Trophoblast cell (in vitro differentiated cells and primary cell): ENCODE results near the gene ATG14.
A peak's percentile ranks its signal among the peaks of the same experiment; 100 is the strongest.

Experiments used
- DNase-seq, 2 donors: peaks; one replicate each; pipeline ENCODE4 v3.0.0-alpha.2; 2016
- H2AFZ ChIP-seq: 2 replicates; pipeline ENCODE4 v1.6.1; 2013; ENCODE audit warnings: low read length, moderate library complexity, mild to moderate bottlenecking; ENCODE audit not compliant: insufficient read depth, poor library complexity
- H2AK5ac ChIP-seq: 2 replicates; pipeline ENCODE4 v1.6.1; 2013; ENCODE audit warnings: mild to moderate bottlenecking, low read length
- H2BK120ac ChIP-seq: 2 replicates; pipeline ENCODE4 v1.6.1; 2013; ENCODE audit warnings: low read length, mild to moderate bottlenecking, moderate library complexity; ENCODE audit not compliant: insufficient read depth, poor library complexity
- H2BK12ac ChIP-seq: 2 replicates; pipeline ENCODE4 v1.6.1; 2013; ENCODE audit warnings: mild to moderate bottlenecking, low read length, moderate library complexity
- H2BK5ac ChIP-seq: 2 replicates; pipeline ENCODE4 v1.6.1; 2013; ENCODE audit warnings: low read length, low read depth, moderate library complexity, mild to moderate bottlenecking; ENCODE audit not compliant: poor library complexity
- H3K14ac ChIP-seq: 2 replicates; pipeline ENCODE4 v1.6.1; 2013; ENCODE audit warnings: mild to moderate bottlenecking, low read length
- H3K18ac ChIP-seq: 2 replicates; pipeline ENCODE4 v1.6.1; 2013; ENCODE audit warnings: mild to moderate bottlenecking, low read length
- H3K23ac ChIP-seq: 2 replicates; pipeline ENCODE4 v1.6.1; 2013; ENCODE audit warnings: low read length
- H3K27ac ChIP-seq: 2 replicates; pipeline ENCODE4 v1.5.1; 2013; ENCODE audit warnings: low read depth, mild to moderate bottlenecking, inconsistent platforms, low read length, moderate library complexity
- H3K27me3 ChIP-seq: 2 replicates; pipeline ENCODE4 v1.6.1; 2013; ENCODE audit warnings: inconsistent platforms, mild to moderate bottlenecking, low read length, moderate library complexity; ENCODE audit not compliant: insufficient read depth
- H3K36me3 ChIP-seq, 2 experiments: 1 replicate in 1 of 2; 2 replicates in 1 of 2; pipeline ENCODE4 v1.6.1; 2013; ENCODE audit warnings: low read length in 2 of 2, mild to moderate bottlenecking in 2 of 2, moderate library complexity in 1 of 2; ENCODE audit not compliant: insufficient read depth in 2 of 2, control insufficient read depth in 1 of 2
- H3K4ac ChIP-seq: 2 replicates; pipeline ENCODE4 v1.6.1; 2013; ENCODE audit warnings: low read depth, mild to moderate bottlenecking, low read length, moderate library complexity
- H3K4me1 ChIP-seq, 2 experiments: 1 replicate in 1 of 2; 2 replicates in 1 of 2; pipeline ENCODE4 v1.6.1; 2013; ENCODE audit warnings: low read length in 2 of 2, mild to moderate bottlenecking in 2 of 2, moderate library complexity in 1 of 2; ENCODE audit not compliant: insufficient read depth in 2 of 2, control insufficient read depth in 1 of 2
- H3K4me2 ChIP-seq: 2 replicates; pipeline ENCODE4 v1.6.1; 2013; ENCODE audit warnings: inconsistent platforms, mild to moderate bottlenecking, low read length, moderate library complexity
- H3K4me3 ChIP-seq: 2 replicates; pipeline ENCODE4 v1.5.1; 2013; ENCODE audit warnings: mild to moderate bottlenecking, low read depth, low read length, inconsistent platforms
- H3K79me1 ChIP-seq: one replicate; pipeline ENCODE4 v1.6.1; 2013; ENCODE audit warnings: low read length
- H3K79me2 ChIP-seq: 2 replicates; pipeline ENCODE4 v1.6.1; 2013; ENCODE audit warnings: low read length, mild to moderate bottlenecking; ENCODE audit not compliant: control insufficient read depth, insufficient read depth, poor library complexity
- H3K9ac ChIP-seq: 2 replicates; pipeline ENCODE4 v1.6.1; 2013; ENCODE audit warnings: mild to moderate bottlenecking, low read length
- H3K9me3 ChIP-seq: 2 replicates; pipeline ENCODE4 v1.6.1; 2013; ENCODE audit warnings: low read depth, mild to moderate bottlenecking, control low read depth, inconsistent platforms, low read length; ENCODE audit not compliant: insufficient read depth
- H4K12ac ChIP-seq: 2 replicates; pipeline ENCODE4 v1.6.1; 2013; ENCODE audit warnings: low read depth, mild to moderate bottlenecking, low read length, moderate library complexity
- H4K8ac ChIP-seq: 2 replicates; pipeline ENCODE4 v1.6.1; 2013; ENCODE audit warnings: low read depth, mild to moderate bottlenecking, low read length, moderate library complexity
- H4K91ac ChIP-seq: one replicate; pipeline ENCODE4 v1.6.1; 2013; ENCODE audit warnings: low read depth, mild to moderate bottlenecking, low read length, moderate library complexity
- WGBS: extraction: QIAGEN DNeasy Blood & Tissue Kit; methylation state at CpG from one replicate; pipeline ENCODE4 v1.1.7; 2013; ENCODE audit warnings: missing lambda C conversion rate; ENCODE audit not compliant: insufficient read length, insufficient coverage; ENCODE audit errors: extremely low coverage; 5-methylcytosine and 5-hydroxymethylcytosine counted together

The ATG14 gene

DNA sequence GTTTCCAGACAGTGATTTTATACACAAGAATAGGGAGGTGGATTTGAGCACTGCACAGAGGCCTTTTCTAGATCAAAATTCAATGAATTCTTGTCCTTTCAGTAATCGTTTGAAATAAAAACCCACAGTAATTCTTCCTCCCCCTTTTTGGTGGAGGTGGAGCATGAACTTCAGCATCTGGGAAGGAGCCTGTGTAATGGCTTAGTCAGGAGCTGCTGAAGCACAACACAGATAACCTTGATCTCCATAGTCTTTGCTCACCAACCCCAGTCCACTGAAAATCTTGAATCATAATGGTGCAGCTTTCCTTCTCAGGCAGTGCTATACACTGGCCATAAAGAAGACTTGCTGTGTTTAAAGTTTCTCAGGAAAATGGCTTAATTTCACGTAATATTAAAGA lies 35.2 kb upstream of the ATG14 start:
- Histone ChIP-seq H2AFZ (no peak overlapping the region), H4K12ac (no peak overlapping the region)

GRCh38 chr14:55446127-55446736 lies 34.6 kb upstream of the ATG14 start:
- Histone ChIP-seq H3K4me1 (no peaks in the 10 kb centered on the region), H2BK5ac (no peak overlapping the region), H2BK12ac (no peak overlapping the region), H2BK120ac (no peak overlapping the region), H3K9ac (no peak overlapping the region), H3K4ac (no peak overlapping the region), H3K4me2 (no peak overlapping the region), H2AK5ac (no peak overlapping the region), H3K79me2 (no peaks in the 10 kb centered on the region), H3K27me3 (no peaks in the 10 kb centered on the region), H3K4me3 (no peak overlapping the region), H2AFZ (no peak overlapping the region), H3K36me3 (no peaks in the 10 kb centered on the region), H3K18ac (no peak overlapping the region), H4K8ac (no peak overlapping the region), H3K23ac (no peak overlapping the region), H3K79me1 (no peaks in the 10 kb centered on the region), H4K12ac (no peak overlapping the region), H3K14ac (no peak overlapping the region), H3K27ac (no peak overlapping the region), H4K91ac (no peak overlapping the region), H3K9me3 (no peaks in the 10 kb centered on the region)
- DNase-seq = peak; percentile 20 to 82
- WGBS = no CpG with 5 or more reads among the region's 5 CpGs

More for the DNA sequence above, 35.2 kb upstream of the ATG14 start:
- no peak overlapping the region for H3K4me2 ChIP-seq
- DNase-seq = no peak
- H2AK5ac ChIP-seq = no peak overlapping the region
- no peak overlapping the region for H3K27ac ChIP-seq
- no peaks in the 10 kb centered on the region for H3K27me3 ChIP-seq
- no peaks in the 10 kb centered on the region for H3K36me3 ChIP-seq
- H2BK12ac ChIP-seq = no peak overlapping the region
- no peak overlapping the region for H3K14ac ChIP-seq
- no peak overlapping the region for H3K9ac ChIP-seq
- H3K79me1 ChIP-seq = no peaks in the 10 kb centered on the region
- H3K4me3 ChIP-seq = no peak overlapping the region
- no peak overlapping the region for H4K8ac ChIP-seq
- H4K91ac ChIP-seq = no peak overlapping the region
- WGBS = no CpG with 5 or more reads among the region's 2 CpGs
- no peak overlapping the region for H3K4ac ChIP-seq
- no peak overlapping the region for H3K18ac ChIP-seq
- H3K23ac ChIP-seq = no peak overlapping the region
- no peak overlapping the region for H2BK5ac ChIP-seq
- H3K9me3 ChIP-seq = no peaks in the 10 kb centered on the region
- H3K4me1 ChIP-seq = no peaks in the 10 kb centered on the region
- H2BK120ac ChIP-seq = no peak overlapping the region
- H3K79me2 ChIP-seq = no peaks in the 10 kb centered on the region

GRCh38 chr14:55441286-55441685 lies 29.7 kb upstream of the ATG14 start:
- no peak overlapping the region for H3K23ac ChIP-seq
- no peaks in the 10 kb centered on the region for H3K36me3 ChIP-seq
- no CpG with 5 or more reads among the region's 9 CpGs for WGBS
- H3K4me2 ChIP-seq = no peak overlapping the region
- H3K79me2 ChIP-seq = no peaks in the 10 kb centered on the region
- no peaks in the 10 kb centered on the region for H3K27me3 ChIP-seq
- no peaks in the 10 kb centered on the region for H3K79me1 ChIP-seq
- no peak overlapping the region for H2BK120ac ChIP-seq
- no peak overlapping the region for H3K4ac ChIP-seq
- H3K18ac ChIP-seq = no peak overlapping the region
- no peak overlapping the region for H2BK12ac ChIP-seq
- H3K14ac ChIP-seq = no peak overlapping the region
- H3K4me1 ChIP-seq = no peaks in the 10 kb centered on the region
- no peak overlapping the region for H3K27ac ChIP-seq
- no peak overlapping the region for H3K9ac ChIP-seq
- H4K8ac ChIP-seq = no peak overlapping the region
- H4K91ac ChIP-seq = no peak overlapping the region
- H2AFZ ChIP-seq = no peak overlapping the region
- no peak overlapping the region for H4K12ac ChIP-seq
- H2BK5ac ChIP-seq = no peak overlapping the region
- DNase-seq = peak in 1 of 2 donors; percentile 35
- H3K4me3 ChIP-seq = no peak overlapping the region
- peaks cover 2% of the 10 kb centered on the region for H3K9me3 ChIP-seq
- no peak overlapping the region for H2AK5ac ChIP-seq

DNA sequence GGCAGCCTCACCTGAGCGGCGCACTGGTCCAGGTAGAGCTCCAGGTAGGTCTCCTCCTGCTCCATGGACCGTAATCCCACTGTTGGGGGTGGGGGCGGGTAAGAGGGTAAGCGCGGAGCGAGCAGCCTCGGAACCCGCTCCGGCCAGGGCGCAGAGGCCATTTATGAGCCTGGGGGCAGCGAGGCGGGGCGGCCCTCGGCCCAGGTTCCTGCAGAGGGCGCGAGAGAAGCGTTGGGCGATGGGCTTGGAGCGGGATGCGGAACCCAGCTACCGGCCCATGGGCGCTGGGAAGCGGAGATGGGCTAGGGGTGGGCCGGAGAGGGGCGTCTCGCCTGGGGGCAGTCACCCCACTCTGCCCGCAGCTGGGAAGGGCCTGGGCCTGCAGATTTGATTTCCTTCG lies 28.8 kb upstream of the ATG14 start, which contains the start of gene TBPL2:
TSS of gene TBPL2 (minus strand) at position 232 of the 400 bp plus-strand sequence. CDS start at position 65, 167 bp downstream.
- peak; percentile 37 to 60 for DNase-seq
- H3K9me3 ChIP-seq = peaks cover 2% of the 10 kb centered on the region
- H3K27me3 ChIP-seq = no peaks in the 10 kb centered on the region
- H3K4ac ChIP-seq = no peak within 1 kb of the TSS
- H3K4me1 ChIP-seq = no peaks in the 10 kb centered on the region
- H4K12ac ChIP-seq = no peak within 1 kb of the TSS
- no peak within 1 kb of the TSS for H4K8ac ChIP-seq
- no peak within 1 kb of the TSS for H3K18ac ChIP-seq
- H3K9ac ChIP-seq = no peak within 1 kb of the TSS
- H3K27ac ChIP-seq = no peak within 1 kb of the TSS
- no peak within 1 kb of the TSS for H2BK120ac ChIP-seq
- no CpG with 5 or more reads among the region's 29 CpGs for WGBS
- no peak within 1 kb of the TSS for H3K4me3 ChIP-seq
- no peak within 1 kb of the TSS for H3K14ac ChIP-seq
- no peak within 1 kb of the TSS for H2BK12ac ChIP-seq
- H3K4me2 ChIP-seq = peak within 1 kb of the TSS; percentile 52
- H3K36me3 ChIP-seq = no peaks in the 10 kb centered on the region
- H2AK5ac ChIP-seq = no peak within 1 kb of the TSS
- H2AFZ ChIP-seq = no peak within 1 kb of the TSS
- no peaks in the 10 kb centered on the region for H3K79me2 ChIP-seq
- no peak within 1 kb of the TSS for H3K23ac ChIP-seq
- no peak within 1 kb of the TSS for H2BK5ac ChIP-seq
- no peaks in the 10 kb centered on the region for H3K79me1 ChIP-seq
- H4K91ac ChIP-seq = no peak within 1 kb of the TSS
